Urinary bladder (tissue), 4 donors: ENCODE measurements around the gene CPN2. TPM values are rescaled to one million over a fixed set of nuclear protein-coding genes. Genes with fewer than 3 reads are reported as not detected.

Experiments
- DNase-seq: peaks from one replicate; pipeline ENCODE4 v3.0.0-alpha.2; 2015; ENCODE audit errors: extremely low spot score
- H3K27ac ChIP-seq: one replicate; pipeline ENCODE4 v1.5.1; 2013; ENCODE audit warnings: low read depth, mild to moderate bottlenecking, moderate library complexity
- H3K36me3 ChIP-seq: one replicate; pipeline ENCODE4 v1.6.1; 2013; ENCODE audit warnings: mild to moderate bottlenecking, moderate library complexity; ENCODE audit not compliant: insufficient read depth
- H3K4me1 ChIP-seq: one replicate; pipeline ENCODE4 v1.6.1; 2013; ENCODE audit warnings: mild to moderate bottlenecking, moderate library complexity; ENCODE audit not compliant: insufficient read depth
- H3K4me3 ChIP-seq: one replicate; pipeline ENCODE4 v1.5.1; 2013; ENCODE audit warnings: low read depth, low read length
- WGBS: extraction: QIAGEN DNeasy Blood & Tissue Kit; methylation state at CpG from one replicate; pipeline ENCODE4 v1.1.7; 2013; 5-methylcytosine and 5-hydroxymethylcytosine counted together
- polyA plus RNA-seq: library from polyadenylated mRNA; stranded (reverse); fragments of 200-250 nt; gene quantifications from one replicate; pipeline ENCODE4 v1.2.3, GENCODE V29; 2013
- total RNA-seq: library from RNA; depleted of rRNA; stranded (reverse); fragments of >200 nt; gene quantifications from one replicate; pipeline ENCODE4 v1.2.3, GENCODE V29; 2014
- donor health status: healthy with polysubstance abuse.
- donor health status: healthy.

CPN2 gene
- total and polyA plus RNA-seq, 2 donors, result 0.06 TPM; not detected in 1

DNA sequence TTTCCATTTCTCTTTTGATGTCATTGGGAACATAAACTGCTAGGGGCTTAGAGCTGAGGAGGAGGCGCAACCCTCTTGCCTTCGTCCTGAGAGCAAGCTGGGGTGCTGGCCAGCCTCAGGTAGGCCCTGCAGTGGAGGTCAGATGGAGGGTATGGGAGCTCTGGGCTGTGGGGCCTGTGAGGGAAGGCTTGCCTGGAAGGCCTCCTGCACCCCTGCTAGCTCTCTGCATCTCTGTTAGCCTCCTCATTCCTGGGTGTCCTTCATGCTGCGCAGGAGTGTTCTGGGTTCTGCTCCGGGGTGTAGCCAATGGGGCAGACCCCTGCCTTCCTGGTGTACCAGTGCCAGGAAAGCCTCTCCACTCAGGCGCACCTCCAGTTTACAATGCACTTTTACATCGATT lies 36.1 kb upstream of the CPN2 start:
- Histone ChIP-seq H3K4me3 (no peak overlapping the region), H3K27ac (no peak overlapping the region), H3K4me1 (no peaks in the 10 kb centered on the region), H3K36me3 (no peaks in the 10 kb centered on the region)
- DNase-seq, result no peak
- 97% methylated on average over 6 of the region's 6 CpGs for WGBS

- DNase-seq, result no peak
- no peak overlapping the region for H3K4me3 ChIP-seq
- H3K36me3 ChIP-seq, result no peaks in the 10 kb centered on the region
- WGBS, result 68% methylated on average over 7 of the region's 7 CpGs
- no peak overlapping the region for H3K27ac ChIP-seq
- no peaks in the 10 kb centered on the region for H3K4me1 ChIP-seq
Measured at GRCh38 chr3:194386648-194387047, 35.5 kb upstream of the CPN2 start.

GRCh38 chr3:194386066-194386465 lies 34.9 kb upstream of the CPN2 start:
- no peak overlapping the region for H3K27ac ChIP-seq
- DNase-seq, result no peak
- WGBS, result 67% methylated on average over 15 of the region's 15 CpGs

DNA sequence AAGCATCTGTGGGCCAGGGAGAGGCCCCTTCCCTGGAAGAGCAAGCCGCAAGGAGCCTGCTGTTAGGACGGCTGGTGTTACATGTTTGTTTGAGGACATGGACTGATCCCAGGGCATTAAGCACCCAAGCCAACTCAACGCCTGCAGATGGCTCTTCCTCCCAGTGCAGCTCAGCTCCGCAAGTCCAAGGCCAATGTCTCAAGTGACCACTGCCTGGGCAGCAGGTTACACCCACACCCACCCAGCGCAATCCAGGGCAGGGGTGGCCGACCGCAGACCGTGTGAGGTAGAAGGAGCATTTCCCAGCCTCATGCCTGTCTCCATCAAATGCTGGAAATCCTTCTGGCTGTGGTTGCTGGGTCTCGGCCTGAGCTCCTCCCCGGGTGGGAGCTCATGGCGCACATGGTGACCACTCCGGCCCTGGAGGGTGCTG lies 33.5 kb upstream of the CPN2 start:
- no peak overlapping the region for H3K27ac ChIP-seq
- no peak overlapping the region for H3K4me3 ChIP-seq
- no peaks in the 10 kb centered on the region for H3K36me3 ChIP-seq
- 90% methylated on average over 12 of the region's 12 CpGs for WGBS
- no peaks in the 10 kb centered on the region for H3K4me1 ChIP-seq
- DNase-seq, result no peak

More at GRCh38 chr3:194386066-194386465, 34.9 kb upstream of the CPN2 start:
- Histone ChIP-seq H3K36me3 (no peaks in the 10 kb centered on the region), H3K4me1 (no peaks in the 10 kb centered on the region), H3K4me3 (no peak overlapping the region)

DNA sequence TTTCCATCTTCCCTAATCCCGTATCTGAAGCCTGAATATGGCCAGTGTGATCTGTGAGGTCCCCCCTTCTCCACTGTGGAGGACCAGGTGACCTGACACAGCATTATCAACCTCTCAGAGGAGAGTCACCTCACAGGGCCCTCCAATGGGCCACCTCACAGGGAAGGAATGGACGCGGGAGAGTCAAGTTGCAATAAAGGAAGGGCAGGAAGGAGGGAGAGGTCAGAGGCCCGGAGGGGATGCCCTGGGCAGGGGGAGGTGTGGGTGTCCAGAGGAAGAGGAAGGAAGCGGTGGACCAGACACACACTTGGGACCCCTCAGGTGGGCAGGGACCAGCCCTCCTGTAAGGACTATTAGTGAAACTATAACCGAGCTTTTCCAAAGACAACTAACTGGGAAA lies 33.0 kb upstream of the CPN2 start:
- H3K4me3 ChIP-seq, result no peak overlapping the region
- WGBS, result 73% methylated on average over 6 of the region's 6 CpGs
- no peaks in the 10 kb centered on the region for H3K36me3 ChIP-seq
- H3K27ac ChIP-seq, result no peak overlapping the region
- DNase-seq, result no peak
- no peaks in the 10 kb centered on the region for H3K4me1 ChIP-seq

DNA sequence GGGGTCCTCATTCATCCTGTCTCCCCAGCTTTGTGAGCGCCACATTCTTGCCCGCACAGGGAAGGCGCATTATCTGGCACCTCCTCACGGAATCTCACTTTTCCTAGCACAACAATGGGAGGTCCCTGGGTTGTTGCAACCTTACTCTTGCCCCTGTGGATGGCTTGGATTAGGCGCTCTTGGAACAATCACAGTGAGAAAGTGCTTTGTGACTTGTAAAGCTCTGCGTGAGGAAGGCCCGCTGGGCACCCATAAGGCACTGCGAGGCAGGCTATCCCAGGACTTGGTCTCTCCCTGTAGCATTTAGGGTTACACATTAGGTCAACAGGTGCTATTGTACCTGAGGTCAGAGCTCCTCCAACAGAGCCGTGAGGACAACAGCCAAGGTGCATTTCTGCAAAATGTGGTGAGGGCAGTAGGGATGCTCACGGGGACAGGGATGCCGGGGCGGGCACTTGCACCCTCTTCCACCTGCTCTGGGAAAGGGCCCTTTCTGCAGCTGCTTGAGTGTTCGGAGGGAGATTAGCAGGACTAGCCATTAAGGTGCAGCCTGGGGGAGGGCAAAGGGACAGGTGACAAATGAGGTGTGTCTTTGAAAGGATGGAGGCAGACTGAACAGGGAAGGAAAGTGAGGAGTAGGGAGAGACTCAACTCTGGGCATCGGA lies 32.3 kb upstream of the CPN2 start:
- no peaks in the 10 kb centered on the region for H3K36me3 ChIP-seq
- no peak overlapping the region for H3K4me3 ChIP-seq
- no peaks in the 10 kb centered on the region for H3K4me1 ChIP-seq
- no peak overlapping the region for H3K27ac ChIP-seq
- no peak for DNase-seq
- 86% methylated on average over 14 of the region's 14 CpGs for WGBS

GRCh38 chr3:194382892-194383223 lies 31.7 kb upstream of the CPN2 start:
- no peak for DNase-seq
- H3K4me1 ChIP-seq, result no peaks in the 10 kb centered on the region
- WGBS, result 79% methylated on average over 9 of the region's 9 CpGs
- H3K36me3 ChIP-seq, result no peaks in the 10 kb centered on the region
- H3K27ac ChIP-seq, result no peak overlapping the region
- no peak overlapping the region for H3K4me3 ChIP-seq

DNA sequence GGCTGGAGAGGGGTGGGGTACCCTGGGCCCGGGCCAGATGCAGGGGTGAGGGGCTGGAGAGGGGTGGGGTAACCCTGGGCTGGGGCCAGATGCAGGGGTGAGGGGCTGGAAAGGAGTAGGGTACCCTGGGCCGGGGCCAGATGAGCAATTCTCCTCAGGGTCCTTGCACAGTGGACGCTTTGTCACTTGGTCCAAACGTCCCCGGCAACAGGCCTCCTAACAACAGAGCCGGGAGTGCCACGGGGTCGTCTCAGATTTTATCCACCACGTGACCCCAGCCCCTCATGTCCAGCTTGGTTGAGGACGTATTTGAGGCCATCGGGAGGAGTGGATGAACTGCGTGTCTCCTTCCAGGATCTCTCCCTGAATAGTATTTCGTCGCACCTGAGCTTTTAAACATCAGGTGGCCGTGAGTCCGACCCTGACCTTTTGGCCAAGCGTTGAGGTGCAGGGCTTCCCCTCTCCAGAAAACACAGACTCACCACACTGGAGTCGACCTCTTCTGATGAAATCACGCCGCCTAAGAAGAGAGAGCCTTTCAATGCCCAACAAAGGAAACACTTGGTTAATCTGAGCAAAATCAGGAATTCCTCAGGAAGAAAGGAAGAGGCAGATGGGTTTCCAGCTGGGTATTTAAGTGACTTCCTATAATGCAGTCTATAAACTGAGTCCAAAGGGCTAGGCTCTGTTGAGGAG lies 31.2 kb upstream of the CPN2 start:
- no peak overlapping the region for H3K27ac ChIP-seq
- no peaks in the 10 kb centered on the region for H3K4me1 ChIP-seq
- DNase-seq, result no peak
- WGBS, result 80% methylated on average over 20 of the region's 20 CpGs
- H3K4me3 ChIP-seq, result no peak overlapping the region
- H3K36me3 ChIP-seq, result no peaks in the 10 kb centered on the region

- Histone ChIP-seq H3K4me3 (no peak overlapping the region), H3K4me1 (no peaks in the 10 kb centered on the region), H3K27ac (no peak overlapping the region), H3K36me3 (no peaks in the 10 kb centered on the region)
- no peak for DNase-seq
- 56% methylated on average over 17 of the region's 17 CpGs for WGBS
Measured at GRCh38 chr3:194381460-194381875, 30.3 kb upstream of the CPN2 start.

GRCh38 chr3:194380326-194380725 lies 29.2 kb upstream of the CPN2 start:
- H3K27ac ChIP-seq, result no peak overlapping the region
- H3K36me3 ChIP-seq, result no peaks in the 10 kb centered on the region
- 81% methylated on average over 7 of the region's 7 CpGs for WGBS
- H3K4me1 ChIP-seq, result no peaks in the 10 kb centered on the region
- DNase-seq, result no peak
- no peak overlapping the region for H3K4me3 ChIP-seq

DNA sequence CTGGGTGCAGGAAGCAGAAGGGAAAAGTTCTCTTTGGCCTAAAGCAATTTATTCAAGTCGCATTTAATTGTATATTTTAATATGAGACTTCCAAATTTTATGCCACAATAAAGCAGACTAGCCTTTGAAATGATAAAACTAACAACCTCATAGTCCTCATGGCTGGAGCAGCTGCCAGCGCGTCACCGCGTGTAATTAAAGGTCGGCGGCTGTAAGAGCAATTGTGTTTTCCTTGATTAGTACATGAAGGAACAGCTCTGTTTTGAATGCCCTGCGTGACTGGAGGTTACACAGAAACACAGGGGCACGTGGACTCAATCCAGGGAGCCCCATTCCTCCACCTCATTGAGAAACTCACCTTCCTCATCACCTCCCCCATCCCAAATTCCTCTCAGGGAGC lies 28.5 kb upstream of the CPN2 start:
- Histone ChIP-seq H3K4me3 (no peak overlapping the region), H3K36me3 (no peaks in the 10 kb centered on the region), H3K4me1 (no peaks in the 10 kb centered on the region), H3K27ac (no peak overlapping the region)
- 72% methylated on average over 9 of the region's 9 CpGs for WGBS
- no peak for DNase-seq

- H3K4me3 ChIP-seq, result no peak overlapping the region
- H3K27ac ChIP-seq, result no peak overlapping the region
- no peak for DNase-seq
- H3K36me3 ChIP-seq, result no peaks in the 10 kb centered on the region
- H3K4me1 ChIP-seq, result no peaks in the 10 kb centered on the region
- 89% methylated on average over 6 of the region's 6 CpGs for WGBS
Measured at GRCh38 chr3:194379231-194379630, 28.1 kb upstream of the CPN2 start.

GRCh38 chr3:194377708-194378107 lies 26.6 kb upstream of the CPN2 start:
- WGBS, result 88% methylated on average over 1 of the region's 1 CpG
- Histone ChIP-seq H3K4me3 (no peak overlapping the region), H3K4me1 (no peaks in the 10 kb centered on the region), H3K27ac (no peak overlapping the region), H3K36me3 (no peaks in the 10 kb centered on the region)
- DNase-seq, result no peak

DNA sequence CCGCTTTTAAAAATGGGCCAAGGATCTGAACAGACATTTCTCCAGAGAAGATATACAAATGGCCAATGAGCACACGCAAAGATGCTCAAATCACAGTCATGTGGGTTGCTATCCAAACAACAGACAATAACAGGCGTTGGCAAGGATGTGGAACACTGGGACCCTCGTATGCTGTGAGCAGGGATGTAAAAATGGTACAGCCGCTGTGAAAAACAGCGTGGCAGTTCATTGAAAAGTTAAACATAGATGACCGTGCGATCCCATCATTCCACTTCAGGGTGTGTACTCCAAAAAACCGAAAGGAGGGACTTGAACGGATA lies 25.1 kb upstream of the CPN2 start:
- DNase-seq, result no peak
- H3K4me3 ChIP-seq, result no peak overlapping the region
- H3K27ac ChIP-seq, result no peak overlapping the region
- no peaks in the 10 kb centered on the region for H3K36me3 ChIP-seq
- H3K4me1 ChIP-seq, result no peaks in the 10 kb centered on the region
- 80% methylated on average over 10 of the region's 10 CpGs for WGBS
